CD4-positive, alpha-beta T cell (primary cell): ENCODE measurements around the gene STK11. TPM values are rescaled to one million over a fixed set of nuclear protein-coding genes. Genes with fewer than 3 reads are reported as not detected.

Experiments
- ATAC-seq: fragments of 200-7000 bp; cut with Tn5 transposase; one replicate; pipeline ENCODE4 v1.10.0; 2022; ENCODE audit warnings: mild to moderate bottlenecking; ENCODE audit not compliant: poor library complexity
- CTCF ChIA-PET: fragments of 350-600 bp; sonication (Branson Sonifier 250); formaldehyde crosslinking; loops from one replicate; lab custom pipeline; 2021; ENCODE audit warnings: antibody characterized with exemption, inconsistent platforms; lab: Charles Lee
- POLR2A ChIA-PET: fragments of 350-600 bp; sonication (Branson Sonifier 250); formaldehyde crosslinking; loops from one replicate; lab custom pipeline; 2021; ENCODE audit warnings: antibody characterized with exemption, inconsistent platforms; lab: Charles Lee
- DNase-seq, 14 experiments: peaks; one replicate each; pipeline ENCODE4 v3.0.0-alpha.2; 2013 to 2020; ENCODE audit warnings: mixed read lengths in 2 of 14
- H3K27ac ChIP-seq, 2 donors: one replicate each; pipeline versions ENCODE4 v1.5.1 to v1.7.0; 2013; ENCODE audit warnings: low read length in 2 of 2, low read depth in 1 of 2, mild to moderate bottlenecking in 1 of 2
- H3K27me3 ChIP-seq, 2 experiments: 1 replicate in 1 of 2; 2 replicates in 1 of 2; pipeline versions ENCODE4 v1.6.1 to v1.7.0; 2013; ENCODE audit warnings: low read length in 2 of 2, control low read depth in 1 of 2, mild to moderate bottlenecking in 1 of 2, moderate library complexity in 1 of 2; ENCODE audit not compliant: insufficient read depth in 2 of 2, control insufficient read depth in 1 of 2
- H3K36me3 ChIP-seq: one replicate; pipeline ENCODE4 v1.6.1; 2013; ENCODE audit warnings: low read length, control low read depth; ENCODE audit not compliant: insufficient read depth
- H3K4me1 ChIP-seq: one replicate; pipeline ENCODE4 v1.6.1; 2013; ENCODE audit warnings: low read length, control low read depth; ENCODE audit not compliant: insufficient read depth
- H3K4me3 ChIP-seq: one replicate; pipeline ENCODE4 v1.5.1; 2013; ENCODE audit warnings: mild to moderate bottlenecking, low read length, moderate library complexity
- H3K9me3 ChIP-seq, 2 experiments: 1 replicate in 1 of 2; 2 replicates in 1 of 2; pipeline versions ENCODE4 v1.6.1 to v1.7.0; 2013; ENCODE audit warnings: low read length in 2 of 2, mild to moderate bottlenecking in 2 of 2, control low read depth in 1 of 2, moderate library complexity in 1 of 2; ENCODE audit not compliant: control insufficient read depth in 1 of 2, insufficient read depth in 1 of 2
- H3K27ac Mint-ChIP-seq: one replicate; pipeline ENCODE4 v1.8.0; 2020; ENCODE audit warnings: mixed read lengths
- H3K27me3 Mint-ChIP-seq: one replicate; pipeline ENCODE4 v1.8.0; 2021; ENCODE audit warnings: mixed read lengths
- H3K36me3 Mint-ChIP-seq: one replicate; pipeline ENCODE4 v1.8.0; 2021; ENCODE audit warnings: low read depth, mixed read lengths
- H3K4me1 Mint-ChIP-seq: one replicate; pipeline ENCODE4 v1.8.0; 2021; ENCODE audit warnings: low read depth, mixed read lengths
- H3K4me3 Mint-ChIP-seq: one replicate; pipeline ENCODE4 v1.8.0; 2020; ENCODE audit warnings: mild to moderate bottlenecking, mixed read lengths
- H3K9me3 Mint-ChIP-seq: one replicate; pipeline ENCODE4 v1.8.0; 2020; ENCODE audit warnings: mixed read lengths
- intact Hi-C, 2 experiments: fragments of 100-400 bp; cut with DNase I in 1 of 2; cut with micrococcal nuclease in 1 of 2; formaldehyde crosslinking; loops; one replicate each; pipeline versions ENCODE4 v1.15.1 to v1.9.0; 2023 to 2025; cut with DNase I, micrococcal nuclease
- total RNA-seq, 174 experiments: library from RNA in 2 of 174; stranded (reverse) in 2 of 174; gene quantifications; one replicate each; pipeline ENCODE4 v1.2.3 and lab custom pipeline; 2021 to 2026
- TF ChIP-seq, protein P1 (sequence below): fragments of 200-600 bp; IDR thresholded peaks from one replicate; pipeline ENCODE4 v1.8.0; 2022; ENCODE audit warnings: antibody characterized with exemption, mild to moderate bottlenecking

Gene STK11
- total RNA-seq, 2 experiments from 2014 or later, result 49.7 to 53.0 TPM

DNA sequence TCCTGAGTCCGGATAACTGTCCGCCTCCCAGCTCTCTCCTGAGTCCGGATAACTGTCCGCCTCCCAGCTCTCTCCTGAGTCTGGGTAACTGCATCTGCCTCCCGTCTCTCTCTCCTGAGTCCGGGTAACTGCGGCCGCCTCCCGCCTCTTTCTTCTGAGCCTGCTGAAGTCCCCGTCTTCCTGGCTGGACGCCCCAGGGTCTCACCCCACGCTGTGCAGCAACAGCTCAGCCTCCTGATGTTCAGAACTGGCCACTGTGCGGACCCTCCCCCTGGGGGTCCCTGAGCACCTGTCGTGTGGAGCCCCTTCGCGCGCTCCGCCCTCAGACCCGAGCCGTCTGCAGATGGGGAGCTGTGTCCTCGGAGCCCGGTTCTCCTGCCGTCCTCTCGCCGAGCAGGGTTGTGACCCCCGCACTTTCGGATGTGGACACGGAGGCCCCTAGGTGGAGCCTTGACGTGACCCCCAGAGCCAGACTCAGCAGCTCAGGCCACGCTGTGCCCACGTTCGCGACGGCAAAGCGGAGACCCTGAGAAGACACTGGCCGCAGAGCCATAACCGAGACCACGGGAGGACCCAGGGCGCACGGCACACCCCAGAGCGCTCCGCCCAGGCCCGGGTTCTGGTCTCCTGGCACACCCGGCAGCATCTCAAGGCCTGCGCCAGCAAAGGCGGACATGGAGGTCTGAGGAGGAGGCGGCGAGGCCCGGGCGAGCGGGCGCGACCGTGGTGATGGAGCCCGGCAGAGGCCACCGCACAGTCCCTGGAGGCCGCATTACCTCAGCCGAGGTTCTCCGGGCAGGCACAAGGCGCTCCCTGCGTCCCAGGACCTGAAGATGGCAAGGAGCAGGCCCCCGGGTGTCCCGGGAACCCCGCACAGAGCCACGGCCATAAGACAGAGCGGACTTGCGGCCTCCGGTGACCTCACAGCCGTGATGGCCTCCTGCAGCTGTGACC lies 47.4 kb upstream of the STK11 start:
- H3K4me1 Mint-ChIP-seq, result peaks cover 5% of the 10 kb centered on the region
- H3K27me3 Mint-ChIP-seq, result no peaks in the 10 kb centered on the region
- no peak overlapping the region for H3K27ac Mint-ChIP-seq
- H3K9me3 Mint-ChIP-seq, result no peaks in the 10 kb centered on the region
- TF ChIP-seq, protein P1, sequence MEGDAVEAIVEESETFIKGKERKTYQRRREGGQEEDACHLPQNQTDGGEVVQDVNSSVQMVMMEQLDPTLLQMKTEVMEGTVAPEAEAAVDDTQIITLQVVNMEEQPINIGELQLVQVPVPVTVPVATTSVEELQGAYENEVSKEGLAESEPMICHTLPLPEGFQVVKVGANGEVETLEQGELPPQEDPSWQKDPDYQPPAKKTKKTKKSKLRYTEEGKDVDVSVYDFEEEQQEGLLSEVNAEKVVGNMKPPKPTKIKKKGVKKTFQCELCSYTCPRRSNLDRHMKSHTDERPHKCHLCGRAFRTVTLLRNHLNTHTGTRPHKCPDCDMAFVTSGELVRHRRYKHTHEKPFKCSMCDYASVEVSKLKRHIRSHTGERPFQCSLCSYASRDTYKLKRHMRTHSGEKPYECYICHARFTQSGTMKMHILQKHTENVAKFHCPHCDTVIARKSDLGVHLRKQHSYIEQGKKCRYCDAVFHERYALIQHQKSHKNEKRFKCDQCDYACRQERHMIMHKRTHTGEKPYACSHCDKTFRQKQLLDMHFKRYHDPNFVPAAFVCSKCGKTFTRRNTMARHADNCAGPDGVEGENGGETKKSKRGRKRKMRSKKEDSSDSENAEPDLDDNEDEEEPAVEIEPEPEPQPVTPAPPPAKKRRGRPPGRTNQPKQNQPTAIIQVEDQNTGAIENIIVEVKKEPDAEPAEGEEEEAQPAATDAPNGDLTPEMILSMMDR, result no peak
- ChIA-PET POLR2A (no interaction called here), CTCF (no interaction called here)
- Histone ChIP-seq H3K27me3 (no peaks in the 10 kb centered on the region), H3K4me3 (no peak overlapping the region), H3K9me3 (no peaks in the 10 kb centered on the region), H3K4me1 (peaks cover 9% of the 10 kb centered on the region), H3K27ac (no peak overlapping the region), H3K36me3 (peaks cover 27% of the 10 kb centered on the region)
- H3K4me3 Mint-ChIP-seq, result no peak overlapping the region
- ATAC-seq (no peak), DNase-seq (no peak)
- H3K36me3 Mint-ChIP-seq, result no peaks in the 10 kb centered on the region
- intact Hi-C loops, result no loop called here

DNA sequence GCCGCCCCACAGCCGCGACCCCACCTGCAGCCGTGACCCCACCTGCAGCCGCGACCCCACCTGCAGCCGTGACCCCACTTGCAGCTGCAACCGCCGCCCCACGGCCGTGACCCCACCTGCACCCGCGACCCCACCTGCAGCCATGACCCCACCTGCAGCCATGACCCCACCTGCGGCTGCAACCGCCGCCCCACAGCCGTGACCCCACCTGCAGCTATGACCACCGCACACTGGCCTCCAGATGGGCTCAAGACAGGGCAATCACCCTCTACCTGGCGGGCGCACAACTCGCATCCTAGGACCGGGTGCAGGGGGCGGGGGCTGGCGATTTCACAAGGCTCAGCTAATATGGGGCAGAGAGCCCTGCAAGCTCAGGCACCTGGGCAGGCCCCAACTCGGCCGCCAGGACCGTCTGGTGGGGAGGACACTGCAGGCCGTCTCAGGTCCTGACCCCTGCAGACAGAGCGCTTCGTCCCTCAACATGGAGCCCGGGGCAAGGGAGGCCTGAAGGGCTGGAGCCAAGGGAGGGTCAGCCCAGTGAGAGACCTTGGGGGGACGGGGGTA lies 46.6 kb upstream of the STK11 start:
- Mint-ChIP-seq H3K4me1 (peaks cover 5% of the 10 kb centered on the region), H3K27me3 (no peaks in the 10 kb centered on the region), H3K27ac (no peak overlapping the region), H3K4me3 (no peak overlapping the region), H3K9me3 (no peaks in the 10 kb centered on the region), H3K36me3 (no peaks in the 10 kb centered on the region)
- ATAC-seq (no peak), DNase-seq (no peak)
- Histone ChIP-seq H3K9me3 (no peaks in the 10 kb centered on the region), H3K4me1 (peaks cover 9% of the 10 kb centered on the region), H3K27me3 (no peaks in the 10 kb centered on the region), H3K4me3 (no peak overlapping the region), H3K36me3 (peaks cover 24% of the 10 kb centered on the region), H3K27ac (no peak overlapping the region)
- POLR2A ChIA-PET, result no interaction called here
- TF ChIP-seq, protein P1, result no peak
- intact Hi-C loops, result no loop called here
- CTCF ChIA-PET, result no interaction called here

DNA sequence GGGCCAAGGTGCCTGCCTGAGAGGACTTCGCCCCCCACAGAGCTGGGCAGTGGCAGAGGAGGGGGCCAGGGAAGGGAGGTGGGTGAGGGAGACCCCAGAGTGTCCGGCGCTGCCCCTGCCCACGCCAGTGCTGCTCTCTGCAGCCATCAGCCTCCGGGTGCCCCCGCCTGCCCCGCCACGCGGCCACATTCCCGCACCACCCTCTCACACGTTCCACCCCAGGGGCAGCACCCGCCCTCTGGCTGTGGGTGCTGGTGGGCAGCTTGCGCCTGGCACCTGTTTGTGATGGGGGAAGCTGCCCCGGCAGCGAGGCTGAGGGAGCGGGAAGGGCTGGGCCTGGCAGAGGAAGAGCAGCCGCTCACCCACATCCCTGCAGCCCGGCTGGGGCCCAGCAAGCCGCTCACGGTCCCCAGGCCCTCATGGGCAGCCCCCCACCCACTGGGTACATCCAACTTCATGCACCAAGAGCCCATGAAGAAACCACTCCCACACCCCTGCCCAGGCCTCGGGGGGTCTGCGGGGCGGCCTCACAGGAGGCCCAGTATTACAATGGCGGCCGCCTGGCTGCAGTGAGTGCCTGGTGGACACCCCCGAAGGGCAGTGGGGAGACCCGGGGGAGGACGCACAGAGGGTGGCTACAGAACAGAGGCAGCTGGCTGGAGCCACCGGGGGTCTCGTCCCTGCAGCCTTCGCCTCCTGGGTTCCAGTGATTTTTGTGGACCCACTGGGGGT lies 45.5 kb upstream of the STK11 start:
- Mint-ChIP-seq H3K36me3 (no peaks in the 10 kb centered on the region), H3K4me3 (no peak overlapping the region), H3K27me3 (no peaks in the 10 kb centered on the region), H3K4me1 (peaks cover 5% of the 10 kb centered on the region), H3K27ac (no peak overlapping the region), H3K9me3 (no peaks in the 10 kb centered on the region)
- H3K9me3 ChIP-seq, result no peaks in the 10 kb centered on the region
- peaks cover 19% of the 10 kb centered on the region for H3K36me3 ChIP-seq
- intact Hi-C loops, result no loop called here
- no peak for ATAC-seq
- ChIA-PET CTCF (no interaction called here), POLR2A (no interaction called here)
- no peak for DNase-seq
- TF ChIP-seq, protein P1, result no peak
- H3K27ac ChIP-seq, result no peak overlapping the region
- H3K4me1 ChIP-seq, result peaks cover 9% of the 10 kb centered on the region
- H3K4me3 ChIP-seq, result no peak overlapping the region
- no peaks in the 10 kb centered on the region for H3K27me3 ChIP-seq
